Measurements from ENCODE around the gene RUFY2.

Gene RUFY2, protein sequence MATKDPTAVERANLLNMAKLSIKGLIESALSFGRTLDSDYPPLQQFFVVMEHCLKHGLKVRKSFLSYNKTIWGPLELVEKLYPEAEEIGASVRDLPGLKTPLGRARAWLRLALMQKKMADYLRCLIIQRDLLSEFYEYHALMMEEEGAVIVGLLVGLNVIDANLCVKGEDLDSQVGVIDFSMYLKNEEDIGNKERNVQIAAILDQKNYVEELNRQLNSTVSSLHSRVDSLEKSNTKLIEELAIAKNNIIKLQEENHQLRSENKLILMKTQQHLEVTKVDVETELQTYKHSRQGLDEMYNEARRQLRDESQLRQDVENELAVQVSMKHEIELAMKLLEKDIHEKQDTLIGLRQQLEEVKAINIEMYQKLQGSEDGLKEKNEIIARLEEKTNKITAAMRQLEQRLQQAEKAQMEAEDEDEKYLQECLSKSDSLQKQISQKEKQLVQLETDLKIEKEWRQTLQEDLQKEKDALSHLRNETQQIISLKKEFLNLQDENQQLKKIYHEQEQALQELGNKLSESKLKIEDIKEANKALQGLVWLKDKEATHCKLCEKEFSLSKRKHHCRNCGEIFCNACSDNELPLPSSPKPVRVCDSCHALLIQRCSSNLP

GRCh38 chr10:68406815-68407548 lies at the start of gene RUFY2:
Gene RUFY2 (minus strand): TSS chr10:68407277. CDS start chr10:68407189, 88 bp downstream.
- peak; percentile 70 for DNase-seq

- DNase-seq = peak; percentile 73
Measured at GRCh38 chr10:68449698-68450097, 42.6 kb upstream of the RUFY2 start.

DNA sequence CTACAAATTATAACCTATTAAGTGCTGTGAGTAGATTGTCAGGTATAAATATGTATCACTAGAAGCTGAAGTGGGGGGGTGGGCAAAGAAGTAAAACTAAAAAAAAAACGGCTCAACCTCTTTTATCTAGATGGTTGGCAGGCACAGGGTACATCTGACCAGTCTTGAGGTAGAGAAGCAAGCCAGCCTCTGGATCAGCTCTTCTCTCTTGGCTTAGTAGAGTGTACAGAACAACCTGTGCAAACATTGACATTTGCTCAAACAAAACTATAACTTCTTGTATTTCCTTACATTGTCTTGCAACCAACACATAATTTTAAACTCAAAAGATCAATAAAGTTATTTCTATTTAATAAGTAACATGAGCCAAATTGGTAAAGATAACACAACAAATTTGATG lies 39.1 kb upstream of the RUFY2 start:
- no peak for DNase-seq

DNA sequence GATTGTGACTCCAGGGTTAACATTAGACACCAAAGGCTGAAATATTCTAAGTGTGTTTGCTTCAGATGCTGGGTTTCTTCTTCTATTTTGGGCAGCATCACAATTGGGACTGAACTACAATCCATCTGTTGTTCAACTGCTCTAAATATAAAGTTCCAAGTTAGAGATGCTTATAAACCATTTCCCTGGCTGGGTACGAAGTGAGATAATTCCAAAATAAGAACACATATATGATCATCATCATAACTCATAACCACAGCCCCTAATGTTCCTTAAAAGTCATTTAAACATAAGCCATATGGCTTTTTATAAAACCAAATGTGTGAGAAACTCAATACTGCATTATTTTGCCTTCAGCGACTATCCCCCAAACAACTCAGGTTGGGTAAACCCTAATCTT lies 35.9 kb upstream of the RUFY2 start:
- DNase-seq = no peak

DNA sequence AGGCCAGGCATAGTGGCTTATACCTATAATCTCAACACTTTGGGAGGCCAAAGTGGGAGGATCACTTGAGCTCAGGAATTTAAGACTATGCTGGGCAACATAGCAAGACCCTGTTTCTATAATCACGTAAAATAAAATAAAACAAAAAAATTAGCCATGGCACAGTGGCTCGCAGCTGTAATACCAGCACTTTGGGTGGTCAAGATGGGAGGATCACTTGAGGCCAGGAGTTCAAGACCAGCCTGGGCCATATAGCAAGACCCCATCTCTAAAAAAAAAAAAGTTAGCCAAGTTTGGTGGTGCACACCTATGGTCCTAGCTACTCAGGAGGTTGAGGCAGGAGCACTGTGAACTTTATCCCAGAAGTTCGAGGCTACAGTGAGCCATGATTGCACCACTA lies 33.8 kb upstream of the RUFY2 start:
- DNase-seq = no peak

DNA sequence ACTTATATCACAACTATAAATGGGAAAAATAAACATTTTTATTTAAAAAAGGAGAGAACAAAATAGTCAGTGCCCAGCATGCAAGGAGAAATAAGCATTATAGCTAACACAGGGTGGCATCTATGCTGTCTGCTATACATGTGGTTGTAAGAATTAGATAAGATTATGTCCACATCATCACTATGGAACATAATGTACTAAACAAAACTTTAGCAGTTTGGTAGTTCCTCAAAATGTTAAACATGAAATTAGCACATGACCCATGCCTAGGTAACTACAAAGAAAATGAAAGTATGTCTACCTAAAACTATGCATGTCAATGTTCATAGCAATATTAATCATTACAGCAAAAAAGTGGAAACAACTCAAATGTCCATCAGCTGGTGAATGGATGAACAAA lies 28.7 kb upstream of the RUFY2 start:
- DNase-seq = no peak

DNA sequence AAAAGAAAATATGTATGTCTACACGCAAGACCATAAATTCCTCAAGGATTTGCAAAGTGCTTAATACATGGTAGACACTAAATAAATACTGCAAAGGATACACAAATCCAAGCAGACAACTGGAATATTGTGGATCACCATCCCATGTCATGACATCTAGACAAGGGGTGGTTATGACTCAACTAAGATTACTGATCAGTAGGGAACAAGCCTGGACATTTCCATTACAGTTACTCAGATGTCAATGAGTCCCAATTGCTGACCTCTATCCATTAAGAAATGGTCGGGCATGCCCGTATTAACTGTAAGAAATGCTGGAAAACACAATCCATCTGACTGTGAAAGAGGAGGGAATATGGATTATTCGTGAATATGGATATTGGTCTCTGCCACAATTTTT lies 27.6 kb upstream of the RUFY2 start:
- no peak for DNase-seq

DNA sequence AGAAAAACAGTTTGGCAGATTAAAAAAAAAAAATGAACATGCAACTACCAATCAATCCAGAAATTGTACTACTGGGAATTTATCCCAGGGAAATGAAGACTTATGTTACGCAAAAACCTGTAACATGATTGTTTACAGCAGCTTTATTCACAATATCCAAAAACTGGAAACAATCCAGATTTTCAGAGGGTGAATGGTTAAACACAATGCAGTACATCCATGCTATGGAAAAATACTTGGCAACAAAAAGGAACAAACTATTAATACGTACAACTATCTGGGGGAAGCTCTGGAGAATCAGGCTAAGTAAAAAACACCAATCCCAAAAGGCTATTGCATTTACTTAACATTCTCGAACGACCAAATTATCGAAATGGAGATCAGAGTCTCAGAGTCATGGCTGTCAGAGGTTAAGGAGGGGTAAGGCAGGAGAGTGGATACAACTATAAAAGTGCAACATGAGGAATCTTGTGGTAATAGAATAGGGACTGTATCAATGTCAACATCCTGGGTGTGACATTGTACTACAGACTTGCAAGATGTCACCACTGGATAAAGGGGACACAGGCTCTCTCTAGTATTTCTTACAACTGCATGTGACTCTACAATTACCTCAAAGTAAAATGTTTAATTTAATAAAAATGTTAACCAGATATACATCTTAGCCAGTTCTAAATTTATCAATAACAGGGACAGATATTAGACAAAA lies 21.5 kb upstream of the RUFY2 start:
- DNase-seq = no peak

- DNase-seq = no peak
Measured at GRCh38 chr10:68424454-68425014, 17.5 kb upstream of the RUFY2 start.

- DNase-seq = no peak
Measured at GRCh38 chr10:68423522-68423921, 16.4 kb upstream of the RUFY2 start.

GRCh38 chr10:68419376-68419775 lies 12.3 kb upstream of the RUFY2 start:
- DNase-seq = no peak

DNA sequence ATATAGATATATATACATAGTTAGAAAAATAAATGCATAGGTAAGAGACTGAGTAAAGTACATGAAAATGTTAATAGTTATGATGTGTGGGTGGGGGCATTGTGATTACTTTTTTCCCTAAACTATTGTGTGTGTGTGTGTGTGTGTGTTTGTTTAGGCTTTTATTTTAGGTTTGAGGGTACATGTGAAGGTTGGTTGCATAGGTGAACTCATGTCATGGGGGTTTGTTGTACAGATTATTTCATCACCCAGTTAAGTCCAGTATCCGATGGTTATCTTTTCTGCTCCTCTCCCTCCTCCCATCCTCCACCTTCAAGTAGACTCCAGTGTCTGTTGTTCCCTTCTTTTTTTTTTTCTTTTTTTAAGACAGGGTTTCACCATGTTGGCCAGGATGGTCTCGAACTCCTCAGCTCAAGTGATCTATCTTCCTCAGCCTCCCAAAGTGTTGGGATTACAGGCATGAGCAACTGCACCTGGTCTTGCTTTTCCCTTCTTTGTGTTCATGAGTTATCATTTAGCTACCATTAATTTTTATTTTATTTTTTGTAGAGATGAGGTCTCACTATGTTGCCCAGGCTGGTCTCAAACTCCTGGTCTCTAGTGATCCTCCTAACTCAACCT lies 1.9 kb upstream of the RUFY2 start:
- DNase-seq = no peak

DNA sequence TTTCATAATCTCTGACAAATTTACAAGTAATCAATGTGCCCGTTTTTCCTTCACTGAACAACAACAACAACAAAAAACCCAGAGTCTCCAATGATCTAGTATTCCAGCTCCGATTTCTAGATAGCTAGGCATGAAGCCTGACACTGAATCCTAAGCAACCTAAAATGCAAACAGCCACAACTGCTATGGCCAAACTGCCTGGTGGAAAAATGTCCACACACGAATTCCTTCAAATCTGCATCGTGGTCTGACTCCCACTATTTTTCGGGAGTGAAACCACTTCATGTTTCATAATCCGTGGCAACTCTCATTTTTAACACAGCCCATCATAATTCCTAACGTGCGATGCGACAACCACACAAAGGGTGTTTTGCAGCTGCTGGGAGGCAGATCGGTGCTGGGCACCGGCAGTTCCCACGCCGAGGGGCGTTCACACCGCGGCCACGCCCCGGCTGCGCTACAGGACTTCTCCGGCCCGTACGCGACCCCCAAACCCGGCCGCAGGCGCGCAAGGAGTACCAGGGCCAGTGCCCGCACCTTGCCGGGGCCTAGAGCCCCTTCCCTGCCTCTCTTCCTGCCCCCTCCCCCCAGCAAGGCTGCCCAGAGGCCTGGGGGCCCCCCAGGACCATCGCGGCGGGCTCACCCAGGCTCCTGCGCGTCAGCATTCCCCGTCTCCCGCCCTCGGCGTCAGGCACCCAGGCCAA lies 814 bp downstream of the RUFY2 start:
- peak; percentile 88 for DNase-seq

DNA sequence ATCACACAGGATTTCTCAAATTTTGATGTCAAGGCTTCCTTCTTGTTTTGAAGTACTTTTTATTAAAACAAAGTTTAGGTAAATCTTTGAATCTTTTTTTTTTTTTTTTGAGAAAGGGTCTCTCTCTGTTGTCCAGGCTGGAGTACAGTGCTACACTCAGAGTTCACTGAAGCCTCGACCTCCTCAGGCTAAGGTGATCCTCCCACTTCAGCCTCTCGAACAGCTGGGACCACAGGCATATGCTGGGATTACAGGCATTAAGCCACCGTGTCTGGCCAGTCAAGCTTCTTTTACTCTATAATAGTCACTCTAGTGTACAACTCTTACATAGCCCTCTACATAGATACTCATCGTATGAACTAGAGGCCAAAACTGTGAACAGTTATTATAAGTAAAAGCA lies 3.4 kb downstream of the RUFY2 start:
- no peak for DNase-seq

- peak; percentile 54 for DNase-seq
Measured at GRCh38 chr10:68402276-68402675, 4.8 kb downstream of the RUFY2 start.

- DNase-seq = no peak
Measured at GRCh38 chr10:68397005-68397404, 10.1 kb downstream of the RUFY2 start.

GRCh38 chr10:68385740-68386139 lies 21.3 kb downstream of the RUFY2 start:
- DNase-seq = no peak

- DNase-seq = no peak
Measured at GRCh38 chr10:68371604-68372003, 35.5 kb downstream of the RUFY2 start.

GRCh38 chr10:68367121-68367520 lies 40.0 kb downstream of the RUFY2 start:
- no peak for DNase-seq

DNA sequence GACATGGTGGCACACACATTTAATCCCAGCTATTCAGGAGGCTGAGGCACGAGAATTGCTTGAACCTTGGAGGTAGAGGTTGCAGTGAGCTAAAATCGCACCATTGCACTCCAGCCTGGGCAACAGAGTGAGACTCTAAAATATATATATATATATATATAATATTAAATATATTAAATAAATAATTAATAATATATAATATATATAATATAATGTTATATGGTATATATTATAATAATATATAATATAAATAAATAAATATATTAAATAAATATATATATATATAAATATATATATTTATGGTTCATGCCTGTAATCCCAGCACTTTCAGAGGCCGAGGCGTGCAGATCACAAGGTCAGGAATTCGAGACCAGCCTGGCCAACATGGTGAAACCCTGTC lies 40.5 kb downstream of the RUFY2 start:
- DNase-seq = no peak

DNA sequence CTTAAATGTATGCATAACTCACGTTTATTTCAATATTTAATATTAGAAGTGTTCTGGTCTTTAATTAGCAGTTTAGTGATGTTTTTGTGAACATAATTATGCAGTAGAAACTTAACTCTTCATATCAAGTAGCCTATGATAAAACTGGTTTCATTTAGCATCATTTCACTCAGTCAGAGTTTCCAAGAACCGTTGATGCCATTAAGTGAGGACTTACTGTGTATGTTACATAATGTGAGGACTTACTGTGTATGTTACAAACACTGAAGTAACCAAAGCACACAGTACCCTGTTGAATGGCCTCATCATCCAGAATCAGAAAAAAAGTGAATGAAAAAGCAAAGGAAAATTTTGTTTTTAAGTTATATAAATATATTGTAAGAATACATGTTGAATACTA lies 41.5 kb downstream of the RUFY2 start:
- DNase-seq = no peak

Measured in NCI-H226 (cell line).